Activated T-cell treated with anti-CD3 and anti-CD28 coated beads for 4 hours (primary cell): Measurements from ENCODE around the gene KLHL29.

ENCODE experiments used
- DNase-seq: peaks from one replicate; pipeline ENCODE4 v3.0.0-alpha.2; 2020

KLHL29 gene

DNA sequence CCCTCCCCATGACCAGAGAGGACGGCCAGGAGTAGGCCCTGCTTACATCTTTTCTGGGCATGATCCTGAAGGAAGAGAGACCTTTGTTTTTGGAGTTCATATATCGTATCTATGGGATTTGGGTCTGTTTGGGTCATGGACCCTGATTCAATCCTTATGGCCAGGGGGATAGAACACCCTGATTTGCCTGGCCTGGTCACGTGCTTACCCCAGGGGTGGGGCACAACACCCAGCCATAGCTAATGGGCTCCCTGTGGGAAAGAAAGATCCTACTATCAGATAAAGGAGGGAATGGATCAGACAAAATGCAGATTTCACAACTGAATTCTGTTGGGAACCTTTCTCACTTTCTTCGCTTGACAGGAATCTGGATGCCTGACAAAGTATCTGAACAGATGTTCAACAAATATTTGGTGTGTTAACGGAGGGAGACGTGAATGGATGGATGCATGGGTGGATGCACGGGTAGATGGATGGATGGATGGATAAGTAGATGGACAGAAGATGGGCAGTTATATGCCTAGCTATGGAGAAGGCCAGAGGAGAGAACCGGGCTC lies 155.9 kb downstream of the KLHL29 start:
- no peak for DNase-seq

DNA sequence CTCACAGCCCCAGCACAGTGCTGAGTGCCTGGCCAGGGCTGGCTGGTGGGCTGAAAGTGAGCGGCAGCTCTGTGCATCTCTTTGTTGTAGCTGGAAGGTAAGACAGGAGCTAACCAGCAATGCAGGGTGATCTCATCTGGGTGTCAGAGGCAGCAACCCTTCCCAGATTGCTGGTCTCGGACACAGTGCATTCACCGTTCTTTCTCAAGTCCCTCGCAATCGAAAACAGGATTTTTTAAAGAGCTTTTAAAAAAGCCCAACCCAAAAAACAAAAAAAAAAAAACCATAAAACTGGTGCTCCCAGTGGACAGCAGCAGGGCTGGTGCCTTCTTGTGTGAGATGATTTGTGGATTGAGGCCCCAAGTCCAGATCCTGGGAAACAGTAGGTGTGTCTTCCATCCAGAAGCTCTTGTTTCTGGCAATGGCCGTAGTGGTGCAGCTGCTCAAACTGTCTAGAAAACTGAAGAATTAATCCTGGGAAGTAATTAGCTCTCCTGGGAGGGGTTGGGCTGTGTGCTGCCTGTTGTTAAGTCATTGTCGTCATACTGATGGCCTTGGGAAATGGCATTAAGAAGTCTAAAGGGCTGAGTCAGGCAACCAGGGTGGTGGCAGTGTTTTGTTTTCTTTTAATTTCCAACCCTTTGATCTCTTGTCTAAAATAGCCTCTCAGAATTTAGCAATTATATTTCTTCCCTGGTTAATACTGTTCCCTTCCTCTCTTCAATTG lies 156.7 kb downstream of the KLHL29 start:
- no peak for DNase-seq

GRCh38 chr2:23542230-23542789 lies 157.3 kb downstream of the KLHL29 start:
- DNase-seq: no peak

- DNase-seq: no peak
Observed at GRCh38 chr2:23543302-23543701, 158.3 kb downstream of the KLHL29 start.

DNA sequence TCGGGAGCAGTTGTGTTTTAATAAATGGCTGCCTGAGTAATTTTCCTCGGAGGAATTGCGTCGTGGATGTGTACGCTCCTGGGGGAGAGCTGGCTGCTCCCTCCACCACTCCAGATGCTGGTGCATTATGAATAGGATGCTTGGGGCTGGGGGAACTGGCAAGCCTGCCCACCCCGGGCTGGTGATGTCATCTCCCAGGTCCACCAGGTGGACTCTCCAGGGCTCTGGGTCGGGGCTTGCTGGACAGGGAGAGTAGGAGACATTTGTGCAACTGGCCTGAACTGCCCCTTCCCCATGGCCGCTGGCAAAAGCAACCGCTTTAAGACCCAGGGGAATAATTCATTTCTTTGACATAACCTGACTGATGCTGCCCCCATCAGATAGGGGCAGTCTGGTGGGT lies 158.7 kb downstream of the KLHL29 start:
- no peak for DNase-seq

DNA sequence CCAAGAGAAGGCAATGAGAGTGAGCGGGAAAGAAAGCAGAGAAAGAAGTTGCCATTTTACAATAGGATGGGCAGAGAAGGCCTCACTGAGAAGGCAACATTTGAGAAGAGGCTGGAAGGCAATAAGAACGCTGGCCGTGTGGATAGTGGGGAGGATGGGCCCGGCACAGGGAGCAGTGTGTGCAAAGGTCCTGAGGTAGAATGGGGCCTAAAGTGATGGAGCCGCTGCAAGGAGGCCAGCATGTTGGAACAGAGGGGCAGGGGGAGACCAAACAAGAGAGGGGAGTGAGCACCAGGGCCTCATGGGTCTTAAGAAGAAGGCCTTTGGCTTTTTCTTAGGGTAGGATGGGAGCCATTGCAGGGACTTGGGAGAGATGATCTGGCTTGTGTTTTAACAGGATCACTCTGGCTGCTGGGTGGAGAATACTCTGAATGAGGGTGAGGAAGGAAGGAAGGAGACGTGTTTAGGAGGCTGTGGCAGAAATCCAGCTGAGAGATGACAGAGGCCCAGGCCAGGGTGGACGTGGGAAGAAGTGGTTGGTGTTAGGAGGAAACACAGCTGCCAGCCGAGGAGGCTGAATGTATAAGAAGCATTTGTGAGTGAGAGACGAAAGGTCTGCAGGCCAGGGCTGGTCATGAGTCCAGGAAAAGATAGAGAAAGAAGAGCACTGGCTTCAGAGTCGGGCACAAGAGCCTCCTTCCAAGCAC lies 159.8 kb downstream of the KLHL29 start:
- no peak for DNase-seq

DNA sequence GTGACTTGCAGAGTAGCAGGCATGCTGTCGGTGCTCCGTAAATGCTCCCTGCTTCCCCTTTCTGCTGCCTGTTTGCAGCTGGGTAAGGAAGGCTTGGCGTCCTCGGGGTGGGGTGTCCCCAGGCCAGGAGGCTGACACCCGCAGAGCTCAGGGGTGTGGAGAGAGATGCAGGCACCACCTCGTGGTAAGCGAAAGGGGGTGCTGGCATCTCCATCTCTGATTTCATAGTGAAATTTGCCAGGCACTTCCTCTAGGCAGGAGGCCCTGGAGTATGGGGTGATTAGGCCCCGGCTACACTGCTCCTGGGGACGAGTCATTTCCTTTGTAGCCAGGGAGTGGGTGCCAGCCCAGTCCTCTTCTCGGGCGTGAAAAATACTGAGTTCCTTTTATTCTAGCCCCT lies 160.4 kb downstream of the KLHL29 start:
- DNase-seq: no peak

GRCh38 chr2:23545811-23546210 lies 160.8 kb downstream of the KLHL29 start:
- DNase-seq: no peak

GRCh38 chr2:23546913-23547312 lies 161.9 kb downstream of the KLHL29 start:
- DNase-seq: no peak

- no peak for DNase-seq
Observed at GRCh38 chr2:23547725-23548124, 162.7 kb downstream of the KLHL29 start.

DNA sequence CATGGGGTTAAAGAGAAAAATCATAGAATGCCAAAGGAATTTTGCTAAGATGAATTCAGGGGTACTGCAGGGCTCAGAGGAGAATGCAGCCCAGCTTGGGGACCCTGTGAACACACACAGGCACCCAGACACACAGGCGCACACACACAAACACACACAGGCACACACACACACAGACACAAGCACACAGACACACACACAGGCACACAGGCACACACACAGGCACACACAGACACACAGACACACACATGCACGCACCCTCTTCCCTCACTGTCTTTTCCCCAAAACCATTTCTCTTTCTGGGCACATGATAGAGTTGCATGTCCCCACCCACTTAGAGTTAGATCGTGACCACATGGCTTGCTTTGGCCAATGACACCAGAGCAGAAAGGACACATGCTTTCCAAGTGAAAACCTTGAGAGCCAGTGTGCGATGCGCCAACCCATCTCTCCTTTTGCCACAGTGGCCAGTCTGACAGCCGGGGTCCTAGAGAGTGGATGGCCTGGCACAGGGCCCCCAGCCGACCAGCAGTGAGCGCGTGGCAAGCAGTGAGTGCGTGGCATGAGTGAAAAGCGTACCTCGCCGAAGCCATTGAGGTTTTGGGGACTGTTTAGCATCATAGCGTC lies 163.3 kb downstream of the KLHL29 start:
- DNase-seq: no peak

DNA sequence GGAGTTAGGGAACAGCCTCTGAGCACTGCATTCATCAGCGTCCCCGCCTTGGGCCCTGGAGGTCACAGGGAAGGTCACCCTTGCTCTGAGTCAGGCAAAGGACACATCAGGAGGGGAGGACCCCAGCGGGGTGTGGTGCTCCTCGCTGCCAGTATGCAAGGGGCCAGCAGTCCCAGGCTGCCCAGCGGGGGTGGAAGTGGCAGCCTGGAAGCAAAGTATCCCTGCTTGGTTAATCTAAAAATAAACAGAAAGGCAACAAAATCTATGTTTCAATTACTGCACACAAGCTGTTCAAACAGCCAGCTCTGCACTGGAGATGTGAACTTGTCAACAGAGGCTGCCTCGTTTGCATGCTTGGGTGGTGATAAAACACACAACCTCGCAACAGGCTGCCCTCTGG lies 164.1 kb downstream of the KLHL29 start:
- no peak for DNase-seq

- DNase-seq: no peak
Observed at GRCh38 chr2:23549821-23550530, 165.0 kb downstream of the KLHL29 start.

DNA sequence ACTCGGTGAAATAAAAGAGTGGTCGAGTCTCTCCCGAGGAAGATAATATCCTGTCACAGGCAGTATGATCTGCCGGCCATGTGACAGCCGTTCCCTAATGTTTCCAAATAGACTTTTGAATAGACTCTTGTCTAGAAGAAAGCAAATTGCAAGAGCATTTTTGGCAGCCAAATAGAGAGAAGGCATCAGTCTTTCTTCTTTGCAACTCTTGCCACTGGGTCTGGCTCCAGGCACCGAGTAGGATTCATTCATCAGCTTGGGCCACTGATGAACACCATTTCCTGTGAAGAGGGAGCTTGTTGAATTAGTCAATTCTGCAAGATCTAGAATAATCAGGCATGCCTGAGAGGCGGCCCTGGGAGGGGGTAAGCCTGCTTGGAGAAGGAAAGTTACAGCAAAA lies 165.6 kb downstream of the KLHL29 start:
- DNase-seq: no peak

DNA sequence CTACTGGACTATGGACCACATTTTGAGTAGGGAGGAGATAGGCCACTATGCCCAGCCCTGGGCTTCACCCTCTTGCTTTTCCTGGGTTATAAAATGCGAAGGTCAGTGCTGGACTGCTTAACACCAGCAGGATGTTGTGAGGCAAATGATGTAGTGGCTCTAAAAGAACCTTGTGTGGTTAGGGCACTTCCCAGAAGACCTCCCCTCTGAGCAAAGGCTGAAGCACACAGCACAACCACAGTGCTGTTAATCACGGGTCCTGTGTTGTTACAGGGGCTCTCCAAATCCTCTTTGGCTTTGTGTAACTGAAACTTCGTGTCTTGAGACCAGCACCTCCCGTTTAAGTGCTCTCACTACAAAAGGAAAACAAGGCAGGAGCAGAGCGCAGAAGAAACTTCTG lies 166.9 kb downstream of the KLHL29 start:
- DNase-seq: no peak

DNA sequence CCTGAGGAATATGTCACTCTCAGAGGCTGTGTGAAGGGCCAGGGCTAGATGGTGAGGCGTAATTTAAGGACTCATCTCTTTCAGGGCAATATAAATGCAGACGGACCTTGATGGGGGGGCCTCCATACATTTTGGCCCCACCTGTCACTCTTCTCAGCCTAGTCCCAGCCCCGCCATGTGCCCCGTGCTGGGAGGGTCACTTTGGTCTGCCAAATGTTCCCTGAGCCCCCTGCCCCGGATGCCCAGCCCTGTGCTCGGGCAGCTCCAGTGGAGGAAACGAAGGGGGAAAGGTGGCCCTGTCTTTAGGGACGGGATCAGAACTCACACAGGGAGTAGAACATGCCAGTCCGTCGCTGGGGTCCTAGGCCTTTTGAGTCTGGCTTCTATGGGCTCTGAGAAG lies 168.6 kb downstream of the KLHL29 start:
- DNase-seq: no peak

GRCh38 chr2:23554054-23554697 lies 169.2 kb downstream of the KLHL29 start:
- DNase-seq: no peak

GRCh38 chr2:23555944-23556343 lies 171.0 kb downstream of the KLHL29 start:
- no peak for DNase-seq

GRCh38 chr2:23556929-23557328 lies 171.9 kb downstream of the KLHL29 start:
- no peak for DNase-seq

GRCh38 chr2:23557455-23557854 lies 172.5 kb downstream of the KLHL29 start:
- DNase-seq: no peak

GRCh38 chr2:23559561-23560239 lies 174.7 kb downstream of the KLHL29 start:
- no peak for DNase-seq

DNA sequence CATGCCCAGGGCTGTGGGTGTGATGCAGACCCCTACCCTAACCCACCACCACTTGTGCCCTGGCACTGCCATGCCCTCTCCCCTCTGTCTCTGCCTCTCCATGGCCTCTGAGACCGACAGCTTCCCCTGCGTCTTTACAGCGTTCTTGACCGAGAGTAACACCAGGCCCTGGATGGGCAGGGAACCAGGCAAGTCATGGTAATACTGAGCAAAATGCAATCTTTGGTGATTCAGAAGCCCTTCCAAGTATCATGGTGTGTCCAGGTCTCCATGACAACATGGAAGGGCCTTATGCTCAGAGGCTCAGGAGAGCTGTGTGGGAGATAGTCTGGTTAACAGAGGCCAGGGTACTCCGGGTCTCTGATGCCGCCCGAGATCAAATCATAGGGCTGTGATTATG lies 176.1 kb downstream of the KLHL29 start:
- no peak for DNase-seq
